PC-9 (cell line): ENCODE data around the gene CNTNAP5. TPM values are rescaled to one million over a fixed set of nuclear protein-coding genes. Genes with fewer than 3 reads are reported as not detected.

Experiments
- BruUV-seq: library from RNA; stranded (reverse); fragments of 400-500 nt; replicated peaks from 2 replicates; lab custom pipeline; 2021; lab: Mats Ljungman, UMichigan
- CTCF ChIA-PET: fragments of 300-600 bp; sonication (Branson Sonifier 250); formaldehyde crosslinking; loops from one replicate; lab custom pipeline; 2022; ENCODE audit warnings: antibody characterized with exemption; lab: Charles Lee
- POLR2A ChIA-PET: fragments of 300-600 bp; sonication (Branson Sonifier 250); formaldehyde crosslinking; loops from one replicate; lab custom pipeline; 2022; ENCODE audit warnings: antibody characterized with exemption; ENCODE audit not compliant: unreplicated experiment; lab: Charles Lee
- DNase-seq, 2 experiments: peaks; one replicate each; pipeline versions ENCODE4 v3.0.0 to v3.0.0-alpha.2; 2015 to 2022; ENCODE audit warnings: mixed read lengths in 1 of 2
- H2AFZ ChIP-seq: fragments of 200-600 bp; sonication (generic); 2 replicates; pipeline ENCODE4 v1.8.1; 2017; ENCODE audit warnings: antibody characterized with exemption
- H3F3A ChIP-seq: fragments of 200-600 bp; sonication (generic); 2 replicates; pipeline ENCODE4 v1.8.1; 2017; ENCODE audit warnings: antibody characterized with exemption, mild to moderate bottlenecking, low read depth; ENCODE audit not compliant: insufficient read depth
- H3K27ac ChIP-seq: fragments of 200-600 bp; sonication (generic); 2 replicates; pipeline ENCODE4 v1.6.1; 2016; ENCODE audit warnings: mixed run types
- H3K27me3 ChIP-seq: fragments of 200-600 bp; sonication (generic); 2 replicates; pipeline ENCODE4 v1.6.1; 2016; ENCODE audit warnings: low read depth, mixed run types; ENCODE audit not compliant: insufficient read depth
- H3K36me3 ChIP-seq: fragments of 200-600 bp; sonication (generic); 2 replicates; pipeline ENCODE4 v1.6.1; 2016; ENCODE audit warnings: low read depth, mixed run types
- H3K4me1 ChIP-seq: fragments of 200-600 bp; sonication (generic); replicated peaks from 2 replicates; pipeline ENCODE4 v1.6.1; 2016; ENCODE audit warnings: mixed run types; ENCODE audit not compliant: insufficient read depth
- H3K4me2 ChIP-seq: fragments of 200-600 bp; sonication (generic); 2 replicates; pipeline ENCODE4 v1.6.1; 2017; ENCODE audit warnings: mixed run types
- H3K4me3 ChIP-seq: fragments of 200-600 bp; sonication (generic); 2 replicates; pipeline ENCODE4 v1.6.1; 2016; ENCODE audit warnings: mixed run types
- H3K79me2 ChIP-seq: fragments of 200-600 bp; sonication (generic); 2 replicates; pipeline ENCODE4 v1.6.1; 2017; ENCODE audit warnings: low read depth, mixed run types
- H3K9me2 ChIP-seq: fragments of 200-600 bp; sonication (generic); 2 replicates; pipeline ENCODE4 v1.8.1; 2017; ENCODE audit warnings: mild to moderate bottlenecking; ENCODE audit not compliant: insufficient read depth
- H3K9me3 ChIP-seq: fragments of 200-600 bp; sonication (generic); 2 replicates; pipeline ENCODE4 v1.8.1; 2016; ENCODE audit warnings: low read depth; ENCODE audit not compliant: insufficient read depth
- H4K20me1 ChIP-seq: fragments of 200-600 bp; sonication (generic); 2 replicates; pipeline ENCODE4 v1.8.1; 2017; ENCODE audit not compliant: insufficient read depth
- EZH2 ChIP-seq: fragments of 200-600 bp; sonication (generic); IDR thresholded peaks from 2 replicates; pipeline ENCODE4 v1.8.0; 2017; ENCODE audit warnings: antibody characterized with exemption, low read depth
- intact Hi-C: fragments of 100-400 bp; cut with micrococcal nuclease; formaldehyde crosslinking; loops from one replicate; pipeline ENCODE4 v1.10.0; 2022; ENCODE audit not compliant: unreplicated experiment
- total RNA-seq: library from RNA; stranded (reverse); gene quantifications from 2 replicates; pipeline ENCODE4 v1.2.3, GENCODE V29; 2021
- TF ChIP-seq, protein P1 (sequence below): fragments of 200-600 bp; sonication (generic); conservative IDR thresholded peaks from 2 replicates; pipeline ENCODE4 v1.6.1; 2017; ENCODE audit warnings: mixed run types, antibody characterized with exemption, mild to moderate bottlenecking, moderate library complexity

CNTNAP5 gene
- total RNA-seq, 1 experiment from 2014 or later: not detected

DNA sequence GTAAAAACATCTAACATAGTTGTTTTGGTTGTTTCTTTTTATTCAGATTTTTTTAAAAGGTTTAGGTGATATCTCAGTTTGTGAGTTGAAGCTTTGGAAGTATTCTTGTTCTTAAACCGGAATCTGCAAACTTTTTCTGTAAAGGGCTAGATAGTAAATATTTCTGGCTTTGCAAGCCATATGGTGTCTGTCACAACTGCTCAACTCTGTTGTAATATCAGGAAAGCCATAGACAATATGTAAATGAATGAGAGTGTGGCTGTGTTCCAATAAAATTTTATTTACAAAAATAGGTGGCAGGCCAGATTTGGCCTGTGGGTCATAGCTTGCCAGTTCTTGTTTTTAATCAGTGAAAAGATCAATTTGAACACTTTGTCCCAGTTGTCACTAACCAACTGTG is 134.1 kb downstream of the CNTNAP5 start:
- no peak overlapping the region for H3K4me2 ChIP-seq
- no peak for DNase-seq
- TF ChIP-seq, protein P1, sequence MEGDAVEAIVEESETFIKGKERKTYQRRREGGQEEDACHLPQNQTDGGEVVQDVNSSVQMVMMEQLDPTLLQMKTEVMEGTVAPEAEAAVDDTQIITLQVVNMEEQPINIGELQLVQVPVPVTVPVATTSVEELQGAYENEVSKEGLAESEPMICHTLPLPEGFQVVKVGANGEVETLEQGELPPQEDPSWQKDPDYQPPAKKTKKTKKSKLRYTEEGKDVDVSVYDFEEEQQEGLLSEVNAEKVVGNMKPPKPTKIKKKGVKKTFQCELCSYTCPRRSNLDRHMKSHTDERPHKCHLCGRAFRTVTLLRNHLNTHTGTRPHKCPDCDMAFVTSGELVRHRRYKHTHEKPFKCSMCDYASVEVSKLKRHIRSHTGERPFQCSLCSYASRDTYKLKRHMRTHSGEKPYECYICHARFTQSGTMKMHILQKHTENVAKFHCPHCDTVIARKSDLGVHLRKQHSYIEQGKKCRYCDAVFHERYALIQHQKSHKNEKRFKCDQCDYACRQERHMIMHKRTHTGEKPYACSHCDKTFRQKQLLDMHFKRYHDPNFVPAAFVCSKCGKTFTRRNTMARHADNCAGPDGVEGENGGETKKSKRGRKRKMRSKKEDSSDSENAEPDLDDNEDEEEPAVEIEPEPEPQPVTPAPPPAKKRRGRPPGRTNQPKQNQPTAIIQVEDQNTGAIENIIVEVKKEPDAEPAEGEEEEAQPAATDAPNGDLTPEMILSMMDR: no peak
- TF ChIP-seq EZH2: no peak
- H3K9me2 ChIP-seq: no peaks in the 10 kb centered on the region
- no peaks in the 10 kb centered on the region for H3K36me3 ChIP-seq
- H3K79me2 ChIP-seq: no peaks in the 10 kb centered on the region
- ChIA-PET CTCF (no interaction called here), POLR2A (no interaction called here)
- no peaks in the 10 kb centered on the region for H3K9me3 ChIP-seq
- intact Hi-C loops: no loop called here
- H3K4me3 ChIP-seq: no peak overlapping the region
- H2AFZ ChIP-seq: no peak overlapping the region
- no peaks in the 10 kb centered on the region for H3K4me1 ChIP-seq
- no peaks in the 10 kb centered on the region for H3K27me3 ChIP-seq
- H3F3A ChIP-seq: no peaks in the 10 kb centered on the region
- H3K27ac ChIP-seq: no peak overlapping the region
- no peaks in the 10 kb centered on the region for H4K20me1 ChIP-seq
- BruUV-seq: no TSS peak

DNA sequence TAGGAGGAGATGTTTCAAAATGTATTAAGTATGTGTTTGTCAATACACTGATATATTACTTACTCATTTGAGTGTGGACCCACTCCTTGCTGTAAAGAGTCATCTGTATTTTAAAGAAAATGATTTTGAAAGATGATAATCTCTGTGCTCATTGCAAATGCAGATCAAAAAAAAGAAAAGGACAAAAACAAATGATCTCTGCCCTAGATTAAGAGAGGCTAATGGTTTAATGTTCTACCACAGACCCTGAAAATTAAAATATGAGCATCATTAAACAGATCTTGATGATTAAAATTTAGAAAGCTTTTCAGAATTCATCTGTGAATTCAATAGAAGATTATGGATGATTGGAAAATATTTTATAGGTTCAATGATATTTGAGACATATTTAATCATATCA is 136.5 kb downstream of the CNTNAP5 start:
- H3K27ac ChIP-seq: no peak overlapping the region
- no peaks in the 10 kb centered on the region for H3K9me3 ChIP-seq
- H3K27me3 ChIP-seq: no peaks in the 10 kb centered on the region
- H3F3A ChIP-seq: no peaks in the 10 kb centered on the region
- no peak overlapping the region for H3K4me3 ChIP-seq
- intact Hi-C loops: no loop called here
- H3K79me2 ChIP-seq: no peaks in the 10 kb centered on the region
- ChIA-PET POLR2A (no interaction called here), CTCF (no interaction called here)
- no peaks in the 10 kb centered on the region for H3K36me3 ChIP-seq
- no TSS peak for BruUV-seq
- DNase-seq: no peak
- no peaks in the 10 kb centered on the region for H3K4me1 ChIP-seq
- no peaks in the 10 kb centered on the region for H4K20me1 ChIP-seq
- H2AFZ ChIP-seq: no peak overlapping the region
- H3K9me2 ChIP-seq: no peaks in the 10 kb centered on the region
- TF ChIP-seq, protein P1: no peak
- TF ChIP-seq EZH2: no peak
- H3K4me2 ChIP-seq: no peak overlapping the region

DNA sequence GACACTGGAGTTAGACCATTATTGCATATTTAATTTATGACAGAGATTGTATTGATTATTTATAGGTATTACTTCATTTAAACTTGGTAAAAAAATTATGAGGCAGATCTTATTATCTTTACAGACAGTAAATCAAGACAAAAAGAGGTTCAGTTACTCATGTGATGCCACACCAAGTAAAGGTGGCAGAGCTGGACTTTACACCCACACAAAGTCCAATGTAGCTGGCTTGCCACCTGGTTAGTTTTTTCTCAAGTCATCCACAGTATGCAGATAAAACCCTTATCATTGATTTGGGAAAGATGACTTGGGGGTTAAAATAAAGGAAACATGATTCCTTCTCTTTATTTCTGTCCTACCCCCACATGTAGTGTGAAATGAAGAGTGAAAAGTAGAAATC is 137.2 kb downstream of the CNTNAP5 start:
- no peaks in the 10 kb centered on the region for H3K27me3 ChIP-seq
- H4K20me1 ChIP-seq: no peaks in the 10 kb centered on the region
- ChIA-PET POLR2A (no interaction called here), CTCF (no interaction called here)
- H3K79me2 ChIP-seq: no peaks in the 10 kb centered on the region
- H2AFZ ChIP-seq: no peak overlapping the region
- intact Hi-C loops: no loop called here
- H3K4me3 ChIP-seq: no peak overlapping the region
- TF ChIP-seq, protein P1: no peak
- no peak for TF ChIP-seq EZH2
- no peaks in the 10 kb centered on the region for H3K9me3 ChIP-seq
- H3K27ac ChIP-seq: no peak overlapping the region
- no peaks in the 10 kb centered on the region for H3K9me2 ChIP-seq
- H3K4me1 ChIP-seq: no peaks in the 10 kb centered on the region
- no peaks in the 10 kb centered on the region for H3K36me3 ChIP-seq
- no TSS peak for BruUV-seq
- no peak for DNase-seq
- H3F3A ChIP-seq: no peaks in the 10 kb centered on the region
- H3K4me2 ChIP-seq: no peak overlapping the region
